Measurements from ENCODE around the gene RHBDL3.
A peak's percentile ranks its signal among the peaks of the same experiment; 100 is the strongest.

GRCh38 chr17:32341141-32341856 lies 75.7 kb downstream of the RHBDL3 start:
- TF ChIP-seq CTCF (IDR thresholded peaks at IDR 0.05) (peak in 1 of 6 experiments; percentile 10), POLR2A (IDR thresholded peaks at IDR 0.05) (no peak), POLR2AphosphoS5 (IDR thresholded peaks at IDR 0.05) (no peak)
